ENCODE data around the gene DIAPH2.
"Not testable (repeated sequence)": the region's sequence is repeated elsewhere in the genome, so short reads cannot be mapped to it uniquely, and the experiment has no call there.

DIAPH2 gene

GRCh38 chrX:96833333-96833732 is 148.7 kb downstream of the DIAPH2 start:
- DNase-seq (ENCODE audit: low spot score): no peak

- DNase-seq (ENCODE audit: low spot score): no peak
These were observed 149.5 kb downstream of the DIAPH2 start for GRCh38 chrX:96834137-96834536.

- no peak for DNase-seq (ENCODE audit: low spot score)
These were observed 151.1 kb downstream of the DIAPH2 start for GRCh38 chrX:96835660-96836289.

- DNase-seq (ENCODE audit: low spot score): no peak
These were observed 153.2 kb downstream of the DIAPH2 start for GRCh38 chrX:96837808-96838207.

- no peak for DNase-seq (ENCODE audit: low spot score)
These were observed 153.9 kb downstream of the DIAPH2 start for GRCh38 chrX:96838537-96838936.

GRCh38 chrX:96841325-96841724 is 156.7 kb downstream of the DIAPH2 start:
- DNase-seq (ENCODE audit: low spot score): no peak

- DNase-seq (ENCODE audit: low spot score): not testable (repeated sequence)
These were observed 157.2 kb downstream of the DIAPH2 start for GRCh38 chrX:96841866-96842265.

- DNase-seq (ENCODE audit: low spot score): no peak
These were observed 158.9 kb downstream of the DIAPH2 start for GRCh38 chrX:96843566-96843965.

- DNase-seq (ENCODE audit: low spot score): no peak
These were observed 162.2 kb downstream of the DIAPH2 start for GRCh38 chrX:96846841-96847240.

- not testable (repeated sequence) for DNase-seq (ENCODE audit: low spot score)
These were observed 174.8 kb downstream of the DIAPH2 start for GRCh38 chrX:96859422-96859821.

- no peak for DNase-seq (ENCODE audit: low spot score)
These were observed 176.6 kb downstream of the DIAPH2 start for GRCh38 chrX:96861218-96861617.

GRCh38 chrX:96861661-96862060 is 177.0 kb downstream of the DIAPH2 start:
- no peak for DNase-seq (ENCODE audit: low spot score)

GRCh38 chrX:96883608-96884007 is 199.0 kb downstream of the DIAPH2 start, which contains the start of gene RPA4:
TSS of gene RPA4 (plus strand) at chrX:96883908. CDS start at chrX:96884311, 403 bp downstream.
- DNase-seq (ENCODE audit: low spot score): no peak

GRCh38 chrX:96884027-96884426 is 199.4 kb downstream of the DIAPH2 start:
- DNase-seq (ENCODE audit: low spot score): no peak

- no peak for DNase-seq (ENCODE audit: low spot score)
These were observed 205.1 kb downstream of the DIAPH2 start for GRCh38 chrX:96889726-96890125.

GRCh38 chrX:96906741-96907140 is 222.1 kb downstream of the DIAPH2 start:
- DNase-seq (ENCODE audit: low spot score): no peak

- DNase-seq (ENCODE audit: low spot score): no peak
These were observed 223.1 kb downstream of the DIAPH2 start for GRCh38 chrX:96907516-96908272.

- DNase-seq (ENCODE audit: low spot score): no peak
These were observed 224.6 kb downstream of the DIAPH2 start for GRCh38 chrX:96909291-96909690.

GRCh38 chrX:96918864-96919263 is 234.2 kb downstream of the DIAPH2 start:
- DNase-seq (ENCODE audit: low spot score): no peak

GRCh38 chrX:96919672-96920071 is 235.0 kb downstream of the DIAPH2 start:
- no peak for DNase-seq (ENCODE audit: low spot score)

GRCh38 chrX:96924581-96924980 is 239.9 kb downstream of the DIAPH2 start:
- DNase-seq (ENCODE audit: low spot score): no peak

- no peak for DNase-seq (ENCODE audit: low spot score)
These were observed 244.4 kb downstream of the DIAPH2 start for GRCh38 chrX:96929036-96929435.

GRCh38 chrX:96957718-96958117 is 273.1 kb downstream of the DIAPH2 start:
- DNase-seq (ENCODE audit: low spot score): no peak

GRCh38 chrX:96971812-96972211 is 287.2 kb downstream of the DIAPH2 start:
- DNase-seq (ENCODE audit: low spot score): no peak

All from left forelimb (tissue), 1 donor.